GM23338 (cell line): ENCODE measurements around the gene FER. TPM values are rescaled to one million over a fixed set of nuclear protein-coding genes. Genes with fewer than 3 reads are reported as not detected.

ENCODE experiments used
- ATAC-seq: fragments of 200-7000 bp; cut with Tn5 transposase; 3 replicates; pipeline ENCODE4 v1.9.1; 2020
- DNase-seq: peaks from one replicate; pipeline ENCODE4 v3.0.0-alpha.2; 2015; ENCODE audit warnings: low spot score
- H2AFZ ChIP-seq: fragments of 200-600 bp; sonication (generic); 2 replicates; pipeline ENCODE4 v1.8.0; 2016; ENCODE audit warnings: antibody characterized with exemption, mild to moderate bottlenecking, moderate library complexity
- H3F3A ChIP-seq: fragments of 200-600 bp; sonication (generic); replicated peaks from 2 replicates; pipeline ENCODE4 v1.8.0; 2017; ENCODE audit warnings: antibody characterized with exemption, mixed run types, low read depth
- H3K27ac ChIP-seq: fragments of 200-600 bp; sonication (generic); 2 replicates; pipeline ENCODE4 v1.6.1; 2016; ENCODE audit warnings: low read depth
- H3K27me3 ChIP-seq: fragments of 200-600 bp; sonication (generic); 2 replicates; pipeline ENCODE4 v1.8.0; 2016; ENCODE audit warnings: mild to moderate bottlenecking, mixed run types, moderate library complexity; ENCODE audit not compliant: insufficient read depth
- H3K36me3 ChIP-seq: fragments of 200-600 bp; sonication (generic); 2 replicates; pipeline ENCODE4 v1.8.0; 2016; ENCODE audit warnings: mild to moderate bottlenecking; ENCODE audit not compliant: insufficient read depth
- H3K4me1 ChIP-seq: fragments of 200-600 bp; sonication (generic); 2 replicates; pipeline ENCODE4 v1.8.0; 2016; ENCODE audit warnings: mild to moderate bottlenecking, moderate library complexity; ENCODE audit not compliant: insufficient read depth
- H3K4me2 ChIP-seq: fragments of 200-600 bp; sonication (generic); 2 replicates; pipeline ENCODE4 v1.7.1; 2017; ENCODE audit warnings: mixed run types
- H3K4me3 ChIP-seq: fragments of 200-600 bp; sonication (generic); 2 replicates; pipeline ENCODE4 v1.6.1; 2016; ENCODE audit warnings: mixed run types
- H3K79me2 ChIP-seq: fragments of 200-600 bp; sonication (generic); replicated peaks from 2 replicates; pipeline ENCODE4 v1.8.0; 2017; ENCODE audit warnings: mild to moderate bottlenecking; ENCODE audit not compliant: insufficient read depth
- H3K9me2 ChIP-seq: fragments of 200-600 bp; sonication (generic); 2 replicates; pipeline ENCODE4 v1.8.0; 2017; ENCODE audit not compliant: insufficient read depth
- H4K20me1 ChIP-seq: fragments of 200-600 bp; sonication (generic); replicated peaks from 2 replicates; pipeline ENCODE4 v1.8.0; 2017; ENCODE audit warnings: mild to moderate bottlenecking; ENCODE audit not compliant: insufficient read depth
- H3K27ac Mint-ChIP-seq: 2 replicates; pipeline ENCODE4 v1.8.0; 2020; ENCODE audit warnings: inconsistent platforms, mild to moderate bottlenecking, moderate library complexity, mixed read lengths
- H3K27me3 Mint-ChIP-seq: 3 replicates; pipeline ENCODE4 v1.8.0; 2022; ENCODE audit warnings: low read depth, mild to moderate bottlenecking, moderate library complexity, mixed read lengths, inconsistent platforms; ENCODE audit not compliant: insufficient read depth, poor library complexity
- H3K36me3 Mint-ChIP-seq: 3 replicates; pipeline ENCODE4 v1.8.0; 2021; ENCODE audit warnings: low read depth, mild to moderate bottlenecking, inconsistent platforms, moderate library complexity, mixed read lengths
- H3K4me1 Mint-ChIP-seq: 3 replicates; pipeline ENCODE4 v1.8.0; 2020; ENCODE audit warnings: mild to moderate bottlenecking, inconsistent platforms, mixed read lengths
- H3K4me3 Mint-ChIP-seq: 3 replicates; pipeline ENCODE4 v1.8.0; 2021; ENCODE audit warnings: moderate library complexity, mild to moderate bottlenecking, inconsistent platforms, mixed read lengths
- H3K9me3 Mint-ChIP-seq: 3 replicates; pipeline ENCODE4 v1.8.0; 2020; ENCODE audit warnings: moderate library complexity, mild to moderate bottlenecking, inconsistent platforms, mixed read lengths
- EZH2 ChIP-seq: fragments of 200-600 bp; sonication (generic); IDR thresholded peaks from one replicate; pipeline ENCODE4 v1.8.0; 2017; ENCODE audit warnings: antibody characterized with exemption, mild to moderate bottlenecking, low read depth; ENCODE audit not compliant: unreplicated experiment
- EZH2phosphoT487 ChIP-seq: fragments of 200-600 bp; sonication (generic); IDR thresholded peaks from one replicate; pipeline ENCODE4 v1.8.1; 2018; ENCODE audit warnings: antibody characterized with exemption; ENCODE audit not compliant: unreplicated experiment
- JUNB ChIP-seq: IDR thresholded peaks from one replicate; pipeline ENCODE4 v1.6.1; 2016; ENCODE audit warnings: antibody characterized with exemption; ENCODE audit not compliant: unreplicated experiment
- STAT1 ChIP-seq: IDR thresholded peaks from one replicate; pipeline ENCODE4 v1.6.1; 2016; ENCODE audit warnings: antibody characterized with exemption; ENCODE audit not compliant: unreplicated experiment
- ZNF114 ChIP-seq: fragments of 250-450 bp; sonication (Bioruptor Pico); IDR thresholded peaks from 2 replicates; pipeline ENCODE4 v1.5.0; 2020; ENCODE audit warnings: mild to moderate bottlenecking, moderate library complexity
- polyA plus RNA-seq: library from polyadenylated mRNA; unstranded; fragments of >200 nt; fragmentation: Nextera tagmentation; extraction: Ambion mirVana; gene quantifications from 2 replicates; pipeline ENCODE4 v1.2.1, GENCODE V29; 2016
- total RNA-seq: library from RNA; depleted of rRNA; stranded (reverse); fragments of >200 nt; shearing (Covaris generic); gene quantifications from 2 replicates; pipeline ENCODE4 v1.2.3, GENCODE V29; 2014
- TF ChIP-seq, protein P1 (sequence below): fragments of 250-450 bp; sonication (Bioruptor Pico); IDR thresholded peaks from 2 replicates; pipeline ENCODE4 v1.5.0; 2020; ENCODE audit warnings: mild to moderate bottlenecking, moderate library complexity
- TF ChIP-seq, protein P2 (sequence below): IDR thresholded peaks from 2 replicates; pipeline ENCODE4 v1.6.1; 2016; ENCODE audit warnings: antibody characterized with exemption

FER gene
- total and polyA plus RNA-seq, 2 experiments from 2014 or later, result 17.4 to 34.8 TPM

DNA sequence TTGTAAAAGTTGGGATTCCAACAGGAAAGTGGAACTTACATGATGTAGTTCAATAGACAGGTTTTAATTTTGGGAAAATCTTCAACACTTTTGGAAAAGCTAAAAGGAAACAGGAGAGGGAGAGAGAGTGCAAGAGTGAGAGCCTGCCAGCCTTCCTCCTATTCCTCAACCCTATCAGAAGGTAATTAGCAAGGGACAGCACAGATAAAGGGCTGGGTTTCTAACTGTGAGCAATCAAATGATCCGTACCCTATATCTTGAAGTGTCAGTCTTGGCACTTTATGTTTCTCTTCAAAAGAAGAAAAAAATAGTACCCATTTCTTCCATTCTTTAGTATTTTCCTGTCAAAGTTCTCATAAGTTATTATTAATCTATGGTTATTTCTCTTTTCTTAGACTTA lies 79.4 kb downstream of the FER start:
- no peaks in the 10 kb centered on the region for H4K20me1 ChIP-seq
- TF ChIP-seq STAT1, result no peak
- no peaks in the 10 kb centered on the region for H3K27me3 ChIP-seq
- Mint-ChIP-seq H3K9me3 (peaks cover 5% of the 10 kb centered on the region; the same call in 1 of the 3 replicates), H3K4me3 (no peak overlapping the region), H3K27me3 (peaks cover 2% of the 10 kb centered on the region), H3K36me3 (peaks cover 4% of the 10 kb centered on the region; the same call in 1 of the 3 replicates), H3K27ac (no peak overlapping the region), H3K4me1 (peaks cover 10% of the 10 kb centered on the region)
- no peak overlapping the region for H3K4me2 ChIP-seq
- H3K4me3 ChIP-seq, result no peak overlapping the region
- DNase-seq (no peak), ATAC-seq (no peak)
- no peaks in the 10 kb centered on the region for H3K36me3 ChIP-seq
- no peaks in the 10 kb centered on the region for H3F3A ChIP-seq
- H3K27ac ChIP-seq, result no peak overlapping the region
- H2AFZ ChIP-seq, result no peak overlapping the region
- H3K9me2 ChIP-seq, result no peaks in the 10 kb centered on the region
- no peaks in the 10 kb centered on the region for H3K79me2 ChIP-seq
- H3K4me1 ChIP-seq, result peaks cover 20% of the 10 kb centered on the region

DNA sequence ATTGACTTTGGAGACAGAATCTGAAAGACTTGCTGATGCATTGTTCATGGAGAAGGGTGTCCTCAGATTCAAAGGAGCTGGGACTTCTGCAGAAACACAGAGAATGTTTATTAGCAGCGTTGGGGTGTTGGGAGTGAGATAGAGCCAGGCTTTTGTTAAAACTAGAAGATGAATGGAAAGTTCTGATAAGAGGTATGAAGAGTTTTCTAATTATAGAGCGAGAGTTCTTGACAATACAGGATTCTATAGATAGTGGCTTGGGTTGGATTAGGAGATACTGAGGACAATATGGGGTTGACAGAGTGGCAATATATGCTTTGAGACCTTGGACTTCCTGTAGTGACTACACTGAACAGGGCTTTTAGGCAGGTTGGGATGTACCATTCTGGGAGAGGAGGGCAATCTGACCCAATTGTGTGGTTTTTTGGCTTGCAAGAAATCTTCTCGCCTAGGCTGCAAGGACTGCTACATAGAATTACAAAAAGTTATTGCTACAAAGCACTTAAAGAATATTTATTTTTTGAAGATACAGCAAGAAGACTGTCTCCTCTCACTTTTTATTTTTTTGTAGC lies 83.1 kb downstream of the FER start:
- no peak for TF ChIP-seq EZH2
- TF ChIP-seq, protein P1, sequence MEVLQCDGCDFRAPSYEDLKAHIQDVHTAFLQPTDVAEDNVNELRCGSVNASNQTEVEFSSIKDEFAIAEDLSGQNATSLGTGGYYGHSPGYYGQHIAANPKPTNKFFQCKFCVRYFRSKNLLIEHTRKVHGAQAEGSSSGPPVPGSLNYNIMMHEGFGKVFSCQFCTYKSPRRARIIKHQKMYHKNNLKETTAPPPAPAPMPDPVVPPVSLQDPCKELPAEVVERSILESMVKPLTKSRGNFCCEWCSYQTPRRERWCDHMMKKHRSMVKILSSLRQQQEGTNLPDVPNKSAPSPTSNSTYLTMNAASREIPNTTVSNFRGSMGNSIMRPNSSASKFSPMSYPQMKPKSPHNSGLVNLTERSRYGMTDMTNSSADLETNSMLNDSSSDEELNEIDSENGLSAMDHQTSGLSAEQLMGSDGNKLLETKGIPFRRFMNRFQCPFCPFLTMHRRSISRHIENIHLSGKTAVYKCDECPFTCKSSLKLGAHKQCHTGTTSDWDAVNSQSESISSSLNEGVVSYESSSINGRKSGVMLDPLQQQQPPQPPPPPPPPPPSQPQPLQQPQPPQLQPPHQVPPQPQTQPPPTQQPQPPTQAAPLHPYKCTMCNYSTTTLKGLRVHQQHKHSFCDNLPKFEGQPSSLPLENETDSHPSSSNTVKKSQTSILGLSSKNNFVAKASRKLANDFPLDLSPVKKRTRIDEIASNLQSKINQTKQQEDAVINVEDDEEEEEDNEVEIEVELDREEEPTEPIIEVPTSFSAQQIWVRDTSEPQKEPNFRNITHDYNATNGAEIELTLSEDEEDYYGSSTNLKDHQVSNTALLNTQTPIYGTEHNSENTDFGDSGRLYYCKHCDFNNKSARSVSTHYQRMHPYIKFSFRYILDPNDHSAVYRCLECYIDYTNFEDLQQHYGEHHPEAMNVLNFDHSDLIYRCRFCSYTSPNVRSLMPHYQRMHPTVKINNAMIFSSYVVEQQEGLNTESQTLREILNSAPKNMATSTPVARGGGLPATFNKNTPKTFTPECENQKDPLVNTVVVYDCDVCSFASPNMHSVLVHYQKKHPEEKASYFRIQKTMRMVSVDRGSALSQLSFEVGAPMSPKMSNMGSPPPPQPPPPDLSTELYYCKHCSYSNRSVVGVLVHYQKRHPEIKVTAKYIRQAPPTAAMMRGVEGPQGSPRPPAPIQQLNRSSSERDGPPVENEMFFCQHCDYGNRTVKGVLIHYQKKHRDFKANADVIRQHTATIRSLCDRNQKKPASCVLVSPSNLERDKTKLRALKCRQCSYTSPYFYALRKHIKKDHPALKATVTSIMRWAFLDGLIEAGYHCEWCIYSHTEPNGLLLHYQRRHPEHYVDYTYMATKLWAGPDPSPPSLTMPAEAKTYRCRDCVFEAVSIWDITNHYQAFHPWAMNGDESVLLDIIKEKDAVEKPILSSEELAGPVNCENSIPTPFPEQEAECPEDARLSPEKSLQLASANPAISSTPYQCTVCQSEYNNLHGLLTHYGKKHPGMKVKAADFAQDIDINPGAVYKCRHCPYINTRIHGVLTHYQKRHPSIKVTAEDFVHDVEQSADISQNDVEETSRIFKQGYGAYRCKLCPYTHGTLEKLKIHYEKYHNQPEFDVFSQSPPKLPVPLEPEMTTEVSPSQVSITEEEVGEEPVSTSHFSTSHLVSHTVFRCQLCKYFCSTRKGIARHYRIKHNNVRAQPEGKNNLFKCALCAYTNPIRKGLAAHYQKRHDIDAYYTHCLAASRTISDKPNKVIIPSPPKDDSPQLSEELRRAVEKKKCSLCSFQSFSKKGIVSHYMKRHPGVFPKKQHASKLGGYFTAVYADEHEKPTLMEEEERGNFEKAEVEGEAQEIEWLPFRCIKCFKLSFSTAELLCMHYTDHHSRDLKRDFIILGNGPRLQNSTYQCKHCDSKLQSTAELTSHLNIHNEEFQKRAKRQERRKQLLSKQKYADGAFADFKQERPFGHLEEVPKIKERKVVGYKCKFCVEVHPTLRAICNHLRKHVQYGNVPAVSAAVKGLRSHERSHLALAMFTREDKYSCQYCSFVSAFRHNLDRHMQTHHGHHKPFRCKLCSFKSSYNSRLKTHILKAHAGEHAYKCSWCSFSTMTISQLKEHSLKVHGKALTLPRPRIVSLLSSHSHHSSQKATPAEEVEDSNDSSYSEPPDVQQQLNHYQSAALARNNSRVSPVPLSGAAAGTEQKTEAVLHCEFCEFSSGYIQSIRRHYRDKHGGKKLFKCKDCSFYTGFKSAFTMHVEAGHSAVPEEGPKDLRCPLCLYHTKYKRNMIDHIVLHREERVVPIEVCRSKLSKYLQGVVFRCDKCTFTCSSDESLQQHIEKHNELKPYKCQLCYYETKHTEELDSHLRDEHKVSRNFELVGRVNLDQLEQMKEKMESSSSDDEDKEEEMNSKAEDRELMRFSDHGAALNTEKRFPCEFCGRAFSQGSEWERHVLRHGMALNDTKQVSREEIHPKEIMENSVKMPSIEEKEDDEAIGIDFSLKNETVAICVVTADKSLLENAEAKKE (CRISPR knock-in tag), result no peak
- TF ChIP-seq, protein P2, sequence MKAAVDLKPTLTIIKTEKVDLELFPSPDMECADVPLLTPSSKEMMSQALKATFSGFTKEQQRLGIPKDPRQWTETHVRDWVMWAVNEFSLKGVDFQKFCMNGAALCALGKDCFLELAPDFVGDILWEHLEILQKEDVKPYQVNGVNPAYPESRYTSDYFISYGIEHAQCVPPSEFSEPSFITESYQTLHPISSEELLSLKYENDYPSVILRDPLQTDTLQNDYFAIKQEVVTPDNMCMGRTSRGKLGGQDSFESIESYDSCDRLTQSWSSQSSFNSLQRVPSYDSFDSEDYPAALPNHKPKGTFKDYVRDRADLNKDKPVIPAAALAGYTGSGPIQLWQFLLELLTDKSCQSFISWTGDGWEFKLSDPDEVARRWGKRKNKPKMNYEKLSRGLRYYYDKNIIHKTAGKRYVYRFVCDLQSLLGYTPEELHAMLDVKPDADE, result no peak
- no peak for TF ChIP-seq JUNB
- TF ChIP-seq ZNF114, result no peak
- TF ChIP-seq EZH2phosphoT487, result no peak
- Histone ChIP-seq H3K9me2 (no peaks in the 10 kb centered on the region), H4K20me1 (no peaks in the 10 kb centered on the region), H3K27ac (no peak overlapping the region), H3K4me1 (peaks cover 8% of the 10 kb centered on the region; the same call in 1 of the 2 replicates), H2AFZ (no peak overlapping the region), H3K4me2 (no peak overlapping the region), H3K36me3 (no peaks in the 10 kb centered on the region), H3K27me3 (no peaks in the 10 kb centered on the region), H3K4me3 (no peak overlapping the region), H3F3A (no peaks in the 10 kb centered on the region), H3K79me2 (no peaks in the 10 kb centered on the region)
- H3K36me3 Mint-ChIP-seq, result no peaks in the 10 kb centered on the region
- ATAC-seq, result no peak
- H3K4me3 Mint-ChIP-seq, result no peak overlapping the region
- no peaks in the 10 kb centered on the region for H3K9me3 Mint-ChIP-seq
- DNase-seq, result no peak
- peaks cover 6% of the 10 kb centered on the region; the same call in 2 of the 3 replicates for H3K4me1 Mint-ChIP-seq
- no peak overlapping the region for H3K27ac Mint-ChIP-seq
- peaks cover 2% of the 10 kb centered on the region for H3K27me3 Mint-ChIP-seq
